Endothelial cell of umbilical vein (primary cell): ENCODE measurements around the gene BACH2. TPM values are rescaled to one million over a fixed set of nuclear protein-coding genes. Genes with fewer than 3 reads are reported as not detected.

Experiments used
- BruUV-seq: library from RNA; stranded (reverse); fragments of 400-500 nt; replicated peaks from 2 replicates; lab custom pipeline; 2021; lab: Mats Ljungman, UMichigan
- CTCF ChIA-PET: fragments of 300-600, 350-600 bp; sonication (Branson Sonifier 250); formaldehyde crosslinking; loops from one replicate; lab custom pipeline; 2021; ENCODE audit warnings: antibody characterized with exemption, inconsistent platforms; lab: Charles Lee
- POLR2A ChIA-PET: fragments of 300-600, 350-600 bp; sonication (Branson Sonifier 250); formaldehyde crosslinking; loops from one replicate; lab custom pipeline; 2021; ENCODE audit warnings: antibody characterized with exemption, inconsistent platforms; lab: Charles Lee
- DNase-seq: peaks from one replicate; pipeline ENCODE4 v3.0.0-alpha.2; 2011; ENCODE audit warnings: low read depth, low spot score
- FAIRE-seq: peaks from 2 replicates; lab custom pipeline; 2011; peaks lifted over from hg19 to GRCh38; lab: Jason Lieb, UNC
- H2AFZ ChIP-seq: 2 replicates; pipeline ENCODE4 v1.6.0; 2012; ENCODE audit warnings: low read depth, low read length, control low read depth, inconsistent platforms
- H3K27ac ChIP-seq: 2 replicates; pipeline ENCODE4 v1.5.1; 2011; ENCODE audit warnings: low read depth, mild to moderate bottlenecking, control low read depth, low read length, moderate library complexity; ENCODE audit not compliant: insufficient read depth
- H3K27me3 ChIP-seq, 2 experiments: 2 replicates each; pipeline versions ENCODE4 v1.6.0 to v1.6.1; 2011; ENCODE audit warnings: low read length in 2 of 2, mixed read lengths in 1 of 2; ENCODE audit not compliant: control insufficient read depth in 2 of 2, insufficient read depth in 2 of 2
- H3K36me3 ChIP-seq, 2 experiments: 2 replicates in 1 of 2; 3 replicates in 1 of 2; pipeline ENCODE4 v1.5.1; 2011; ENCODE audit warnings: low read length in 2 of 2, mild to moderate bottlenecking in 1 of 2, moderate library complexity in 1 of 2; ENCODE audit not compliant: control insufficient read depth in 2 of 2, insufficient read depth in 2 of 2; ENCODE audit errors: extremely low read depth in 1 of 2
- H3K4me1 ChIP-seq: 3 replicates; pipeline ENCODE4 v1.5.1; 2011; ENCODE audit warnings: mild to moderate bottlenecking, low read length; ENCODE audit not compliant: control insufficient read depth, insufficient read depth; ENCODE audit errors: extremely low read depth
- H3K4me2 ChIP-seq: 2 replicates; pipeline ENCODE4 v1.6.1; 2011; ENCODE audit warnings: low read length, control low read depth, mixed read lengths; ENCODE audit not compliant: insufficient read depth
- H3K4me3 ChIP-seq, 3 experiments: fragments of 200-600 bp in 1 of 3; sonication (generic), shearing (Covaris generic) in 1 of 3; replicated peaks in 1 of 3; 2 replicates each; pipeline ENCODE4 v1.5.1; 2011 to 2016; ENCODE audit warnings: control low read depth in 3 of 3, low read length in 3 of 3, mild to moderate bottlenecking in 2 of 3, inconsistent platforms in 1 of 3, low read depth in 1 of 3, moderate library complexity in 1 of 3; ENCODE audit not compliant: insufficient read depth in 1 of 3
- H3K79me2 ChIP-seq: 2 replicates; pipeline ENCODE4 v1.6.0; 2012; ENCODE audit warnings: low read length, inconsistent platforms; ENCODE audit not compliant: control insufficient read depth, insufficient read depth
- H3K9ac ChIP-seq: replicated peaks from 2 replicates; pipeline ENCODE3; 2011; ENCODE audit warnings: low read length, control low read depth; ENCODE audit not compliant: insufficient read depth; ENCODE audit errors: extremely low read depth
- H3K9me1 ChIP-seq: replicated peaks from 3 replicates; pipeline ENCODE4 v1.6.0; 2011; ENCODE audit warnings: mild to moderate bottlenecking, low read length; ENCODE audit not compliant: control insufficient read depth, insufficient read depth; ENCODE audit errors: extremely low read depth
- H3K9me3 ChIP-seq: replicated peaks from 2 replicates; pipeline ENCODE4 v1.5.1; 2012; ENCODE audit warnings: low read length, inconsistent platforms; ENCODE audit not compliant: control insufficient read depth, insufficient read depth
- H4K20me1 ChIP-seq: replicated peaks from 2 replicates; pipeline ENCODE3; 2011; ENCODE audit warnings: mild to moderate bottlenecking, low read length; ENCODE audit not compliant: control insufficient read depth, insufficient read depth; ENCODE audit errors: extremely low read depth
- CTCF ChIP-seq, 2 donors: IDR thresholded peaks; 1 replicate in 1 of 2; 2 replicates in 1 of 2; pipeline ENCODE4 v1.5.1; 2011; ENCODE audit warnings: low read length in 2 of 2, mild to moderate bottlenecking in 2 of 2, moderate library complexity in 2 of 2, control low read depth in 1 of 2, inconsistent platforms in 1 of 2, low read depth in 1 of 2; ENCODE audit not compliant: insufficient read depth in 1 of 2; ENCODE audit errors: extremely low read depth in 1 of 2
- EZH2 ChIP-seq: IDR thresholded peaks from 2 replicates; pipeline ENCODE4 v1.6.1; 2012; ENCODE audit warnings: borderline replicate concordance, low read depth, mild to moderate bottlenecking, moderate library complexity, low read length, inconsistent platforms; ENCODE audit not compliant: severe bottlenecking
- FOS ChIP-seq: IDR thresholded peaks from 2 replicates; pipeline ENCODE4 v1.6.1; 2011; ENCODE audit warnings: mild to moderate bottlenecking, low read length, moderate library complexity, borderline replicate concordance; ENCODE audit not compliant: insufficient read depth
- GATA2 ChIP-seq: IDR thresholded peaks from 2 replicates; pipeline ENCODE4 v1.7.0; 2011; ENCODE audit warnings: low read depth, mild to moderate bottlenecking, moderate library complexity, mixed read lengths, low read length; ENCODE audit not compliant: insufficient read length, insufficient read depth
- JUN ChIP-seq: IDR thresholded peaks from 2 replicates; pipeline ENCODE4 v1.6.1; 2011; ENCODE audit warnings: borderline replicate concordance, low read depth; ENCODE audit not compliant: insufficient read length, insufficient read depth
- MAX ChIP-seq: IDR thresholded peaks from 2 replicates; pipeline ENCODE4 v1.6.1; 2011; ENCODE audit not compliant: insufficient read depth, insufficient read length
- MYC ChIP-seq: IDR thresholded peaks from one replicate; pipeline ENCODE4 v1.6.1; 2011; ENCODE audit warnings: mild to moderate bottlenecking, low read depth, low read length
- POLR2A ChIP-seq: IDR thresholded peaks from 2 replicates; pipeline ENCODE4 v1.6.1; 2012; ENCODE audit warnings: low read depth, mild to moderate bottlenecking, control low read depth, low read length
- POLR2AphosphoS5 ChIP-seq: IDR thresholded peaks from 2 replicates; pipeline ENCODE4 v1.6.1; 2012; ENCODE audit warnings: low read depth, mild to moderate bottlenecking, control low read depth, low read length, moderate library complexity; ENCODE audit not compliant: insufficient read depth
- dilution Hi-C: fragments of 300-500 bp; cut with MboI; formaldehyde crosslinking; loops from one replicate; pipeline ENCODE4 v1.15.0; 2019; ENCODE audit warnings: low sequenced_read_pairs; ENCODE audit not compliant: extremely low pct_ligation_motif_present
- intact Hi-C: fragments of 100-400 bp; cut with micrococcal nuclease; formaldehyde crosslinking; loops from one replicate; pipeline ENCODE4 v1.10.0; 2022
- polyA plus RNA-seq, 4 experiments: library from polyadenylated mRNA; depleted of rRNA in 3 of 4; stranded (reverse) in 3 of 4; unstranded in 1 of 4; fragments of >200 nt; gene quantifications; 2 replicates each; pipeline versions ENCODE4 v1.2.1 to v1.2.3, GENCODE V29; 2011 to 2012; ENCODE audit warnings: missing spikeins in 1 of 4
- total RNA-seq: library from RNA; stranded (reverse); gene quantifications from 2 replicates; pipeline ENCODE4 v1.2.3, GENCODE V29; 2021

Gene BACH2
- total and polyA plus RNA-seq, 2 donors (not counting 3 experiments of a cell fraction or from before 2014, with no cell fraction given): 1.7 to 5.6 TPM

- no peak for FAIRE-seq
- intact Hi-C loops: no loop called here
- no peaks in the 10 kb centered on the region for H3K79me2 ChIP-seq
- H3K4me3 ChIP-seq: no peak overlapping the region
- H3K9me3 ChIP-seq: no peaks in the 10 kb centered on the region
- DNase-seq: no peak
- no peak for TF ChIP-seq JUN
- no peak for TF ChIP-seq CTCF (IDR thresholded peaks at IDR 0.05; ENCODE audit: extremely low read depth in 1 of 2, insufficient read depth in 1 of 2, low read depth in 1 of 2, low read length in 2 of 2)
- TF ChIP-seq POLR2AphosphoS5: no peak
- TF ChIP-seq MAX: no peak
- TF ChIP-seq MYC: no peak
- no peak for TF ChIP-seq POLR2A
- no peak for TF ChIP-seq FOS
- no peak for TF ChIP-seq EZH2
- TF ChIP-seq GATA2: no peak
- no peak overlapping the region for H2AFZ ChIP-seq
- no peaks in the 10 kb centered on the region for H3K4me1 ChIP-seq
- dilution Hi-C loops: no loop called here
- no peak overlapping the region for H3K9ac ChIP-seq
- no peaks in the 10 kb centered on the region for H3K9me1 ChIP-seq
- CTCF ChIA-PET: no interaction called here
- no TSS peak for BruUV-seq
- H4K20me1 ChIP-seq: no peaks in the 10 kb centered on the region
- POLR2A ChIA-PET: no interaction called here
- no peaks in the 10 kb centered on the region for H3K36me3 ChIP-seq
- no peak overlapping the region for H3K4me2 ChIP-seq
- H3K27me3 ChIP-seq: peaks cover 2 to 6% of the 10 kb centered on the region in 2 experiments
- no peak overlapping the region for H3K27ac ChIP-seq
Observed at GRCh38 chr6:90095788-90096187, 200.9 kb downstream of the BACH2 start.
